A549 (cell line): Measurements from ENCODE around the gene FOXP1. TPM values are rescaled to one million over a fixed set of nuclear protein-coding genes. Genes with fewer than 3 reads are reported as not detected.

Experiments used
- ATAC-seq, 2 experiments: fragments of 200-7000 bp in 1 of 2; fragments of >200 bp in 1 of 2; cut with Nextera tagmentation in 1 of 2; cut with Tn5 transposase in 1 of 2; 3 replicates each; pipeline versions ENCODE4 v1.8.0 to v1.9.1; 2018 to 2020; ENCODE audit warnings: mild to moderate bottlenecking in 1 of 2, moderate library complexity in 1 of 2
- CTCF ChIA-PET: fragments of 300-600 bp; sonication (Branson Sonifier 250); formaldehyde crosslinking; extraction: SDS; loops from one replicate; lab custom pipeline; 2021; ENCODE audit warnings: antibody characterized with exemption, inconsistent platforms; lab: Yijun Ruan, JAX
- POLR2A ChIA-PET: fragments of 350-600 bp; formaldehyde crosslinking; extraction: SDS; loops from one replicate; lab custom pipeline; 2021; ENCODE audit warnings: antibody characterized with exemption, inconsistent platforms; lab: Yijun Ruan, JAX
- DNase-seq, 2 experiments: peaks; one replicate each; pipeline versions ENCODE4 v3.0.0 to v3.0.0-alpha.2; 2011 to 2016; ENCODE audit warnings: low read depth in 1 of 2, low spot score in 1 of 2
- FAIRE-seq: peaks from 2 replicates; lab custom pipeline; 2011; peaks lifted over from hg19 to GRCh38; lab: Jason Lieb, UNC
- H3K27ac ChIP-seq, 2 experiments: fragments of >200 bp; sonication (Bioruptor Twin); formaldehyde crosslinking; 3 replicates each; pipeline ENCODE4 v1.5.1; 2016 to 2017
- H3K4me1 ChIP-seq: fragments of >200 bp; sonication (Bioruptor Twin); formaldehyde crosslinking; 3 replicates; pipeline ENCODE4 v1.6.1; 2016
- H3K4me2 ChIP-seq: fragments of >200 bp; sonication (Bioruptor Twin); formaldehyde crosslinking; 3 replicates; pipeline ENCODE4 v1.6.1; 2016
- H3K4me3 ChIP-seq: fragments of >200 bp; sonication (Bioruptor Twin); formaldehyde crosslinking; 3 replicates; pipeline ENCODE4 v1.5.1; 2016
- H3K9me3 ChIP-seq: fragments of >200 bp; sonication (Bioruptor Twin); formaldehyde crosslinking; 3 replicates; pipeline ENCODE4 v1.6.1; 2016
- CBX2 ChIP-seq: fragments of 200-600 bp; sonication (generic); IDR thresholded peaks from 2 replicates; pipeline ENCODE4 v1.6.1; 2016; ENCODE audit warnings: low read depth, mild to moderate bottlenecking, borderline replicate concordance
- CEBPB ChIP-seq, 2 experiments: fragments of >200 bp in 1 of 2; sonication (Bioruptor Twin) in 1 of 2; formaldehyde crosslinking in 1 of 2; IDR thresholded peaks; 2 replicates each; pipeline ENCODE4 v1.6.1; 2012 to 2016
- CHD2 ChIP-seq: fragments of 150-350 bp; IDR thresholded peaks from 2 replicates; pipeline ENCODE4 v1.6.1; 2014; ENCODE audit warnings: low read length; ENCODE audit not compliant: partially characterized antibody
- EHMT2 ChIP-seq: fragments of 200-600 bp; sonication (generic); IDR thresholded peaks from 2 replicates; pipeline ENCODE4 v1.6.1; 2016; ENCODE audit warnings: antibody characterized with exemption, low read depth, mild to moderate bottlenecking, moderate library complexity
- EP300 ChIP-seq, 2 experiments: fragments of >200 bp; sonication (Bioruptor Twin); formaldehyde crosslinking; IDR thresholded peaks; 2 replicates in 1 of 2; 3 replicates in 1 of 2; pipeline ENCODE4 v1.6.1; 2016 to 2017
- FOSB ChIP-seq: fragments of 250-450 bp; sonication (Bioruptor Pico); IDR thresholded peaks from 2 replicates; pipeline ENCODE4 v1.5.0; 2020; ENCODE audit warnings: mild to moderate bottlenecking, moderate library complexity
- FOXS1 ChIP-seq: fragments of 250-450 bp; sonication (Bioruptor Pico); IDR thresholded peaks from 2 replicates; pipeline ENCODE4 v1.5.0; 2020; ENCODE audit warnings: mild to moderate bottlenecking, moderate library complexity
- HEYL ChIP-seq: fragments of 250-450 bp; sonication (Bioruptor Pico); IDR thresholded peaks from 2 replicates; pipeline ENCODE4 v1.8.0; 2021; ENCODE audit warnings: mild to moderate bottlenecking, moderate library complexity
- KDM1A ChIP-seq: fragments of 200-600 bp; sonication (generic); IDR thresholded peaks from 2 replicates; pipeline ENCODE4 v1.6.1; 2016; ENCODE audit warnings: low read depth, mild to moderate bottlenecking
- KDM5A ChIP-seq: fragments of 200-600 bp; sonication (generic); IDR thresholded peaks from 2 replicates; pipeline ENCODE4 v1.6.1; 2016; ENCODE audit warnings: antibody characterized with exemption, mild to moderate bottlenecking
- MAZ ChIP-seq: fragments of 150-350 bp; IDR thresholded peaks from 2 replicates; pipeline ENCODE4 v1.6.1; 2014; ENCODE audit warnings: antibody characterized with exemption, low read depth, low read length, borderline replicate concordance
- MYC ChIP-seq: IDR thresholded peaks from 2 replicates; pipeline ENCODE4 v1.6.1; 2012; ENCODE audit warnings: mild to moderate bottlenecking, inconsistent platforms, low read length, improper control_type of control experiment, borderline replicate concordance
- NFE2L2 ChIP-seq: fragments of 150-350 bp; conservative IDR thresholded peaks from 2 replicates; pipeline ENCODE4 v1.6.1; 2014; ENCODE audit warnings: low read length
- NPAS2 ChIP-seq: fragments of 250-450 bp; sonication (Bioruptor Pico); IDR thresholded peaks from 2 replicates; pipeline ENCODE4 v1.8.0; 2022; ENCODE audit warnings: mild to moderate bottlenecking, moderate library complexity, borderline replicate concordance
- POLR2A ChIP-seq: IDR thresholded peaks from 2 replicates; pipeline ENCODE4 v1.6.1; 2012; ENCODE audit warnings: mild to moderate bottlenecking, low read length
- POLR2AphosphoS2 ChIP-seq: conservative IDR thresholded peaks from 2 replicates; pipeline ENCODE4 v1.6.1; 2012; ENCODE audit warnings: low read length, improper control_type of control experiment, inconsistent platforms
- RCOR1 ChIP-seq: fragments of 150-350 bp; IDR thresholded peaks from 2 replicates; pipeline ENCODE4 v1.6.1; 2014; ENCODE audit warnings: antibody characterized with exemption, low read length, low read depth
- RFX5 ChIP-seq: fragments of 450-650 bp; IDR thresholded peaks from 2 replicates; pipeline ENCODE4 v1.7.1; 2014; ENCODE audit warnings: antibody characterized with exemption, mild to moderate bottlenecking, moderate library complexity
- SMC3 ChIP-seq: fragments of >200 bp; sonication (Bioruptor Twin); formaldehyde crosslinking; IDR thresholded peaks from 3 replicates; pipeline ENCODE4 v1.6.1; 2018; ENCODE audit warnings: inconsistent platforms
- SREBF2 ChIP-seq: fragments of 450-650 bp; IDR thresholded peaks from 2 replicates; pipeline ENCODE4 v1.6.1; 2014; ENCODE audit warnings: mild to moderate bottlenecking, moderate library complexity
- TFCP2L1 ChIP-seq: fragments of 250-450 bp; sonication (Bioruptor Pico); IDR thresholded peaks from 2 replicates; pipeline ENCODE4 v1.5.0; 2021; ENCODE audit warnings: mild to moderate bottlenecking
- TP53 ChIP-seq: fragments of 250-450 bp; sonication (Bioruptor Pico); IDR thresholded peaks from 2 replicates; pipeline ENCODE4 v1.5.0; 2021; ENCODE audit warnings: mild to moderate bottlenecking, moderate library complexity
- ZFP36 ChIP-seq: fragments of 450-650 bp; IDR thresholded peaks from 2 replicates; pipeline ENCODE4 v1.6.1; 2014; ENCODE audit warnings: borderline replicate concordance; ENCODE audit not compliant: partially characterized antibody
- ZNF302 ChIP-seq: fragments of 250-450 bp; sonication (Bioruptor Pico); IDR thresholded peaks from 2 replicates; pipeline ENCODE4 v1.9.0; 2021; ENCODE audit warnings: inconsistent platforms, mild to moderate bottlenecking, moderate library complexity
- WGBS: methylation state at CpG from one replicate; pipeline ENCODE4 v1.1.6; 2017; ENCODE audit errors: missing lambda C conversion rate; 5-methylcytosine and 5-hydroxymethylcytosine counted together
- polyA plus RNA-seq, 4 experiments: library from polyadenylated mRNA; depleted of rRNA in 3 of 4; stranded (reverse); fragments of >200 nt; fragmentation: RNase III in 1 of 4; extraction: RNeasy Plus Mini Kit Qiagen cat#74134 plus additional on column Dnase treatment in 1 of 4; gene quantifications; 2 replicates in 3 of 4; 3 replicates in 1 of 4; pipeline ENCODE4 v1.2.3, GENCODE V29; 2011 to 2017
- TF ChIP-seq, protein P1 (sequence below): fragments of >200 bp; sonication (Bioruptor Twin); formaldehyde crosslinking; IDR thresholded peaks from 3 replicates; pipeline ENCODE4 v1.6.1; 2016
- TF ChIP-seq, protein P2 (sequence below): fragments of 150-350 bp; IDR thresholded peaks from 2 replicates; pipeline ENCODE4 v1.6.1; 2014; ENCODE audit warnings: low read depth, mild to moderate bottlenecking, low read length
- TF ChIP-seq, protein P3 (sequence below): fragments of 250-450 bp; sonication (Bioruptor Pico); IDR thresholded peaks from 2 replicates; pipeline ENCODE4 v1.5.0; 2020; ENCODE audit warnings: low read depth, mild to moderate bottlenecking, moderate library complexity
- TF ChIP-seq, protein P4 (sequence below): IDR thresholded peaks from 2 replicates; pipeline ENCODE4 v1.6.1; 2012

Gene FOXP1
- polyA plus RNA-seq, 2 of the 4 experiments (the other 2 are of a cell fraction): 12.8 to 13.9 TPM

DNA sequence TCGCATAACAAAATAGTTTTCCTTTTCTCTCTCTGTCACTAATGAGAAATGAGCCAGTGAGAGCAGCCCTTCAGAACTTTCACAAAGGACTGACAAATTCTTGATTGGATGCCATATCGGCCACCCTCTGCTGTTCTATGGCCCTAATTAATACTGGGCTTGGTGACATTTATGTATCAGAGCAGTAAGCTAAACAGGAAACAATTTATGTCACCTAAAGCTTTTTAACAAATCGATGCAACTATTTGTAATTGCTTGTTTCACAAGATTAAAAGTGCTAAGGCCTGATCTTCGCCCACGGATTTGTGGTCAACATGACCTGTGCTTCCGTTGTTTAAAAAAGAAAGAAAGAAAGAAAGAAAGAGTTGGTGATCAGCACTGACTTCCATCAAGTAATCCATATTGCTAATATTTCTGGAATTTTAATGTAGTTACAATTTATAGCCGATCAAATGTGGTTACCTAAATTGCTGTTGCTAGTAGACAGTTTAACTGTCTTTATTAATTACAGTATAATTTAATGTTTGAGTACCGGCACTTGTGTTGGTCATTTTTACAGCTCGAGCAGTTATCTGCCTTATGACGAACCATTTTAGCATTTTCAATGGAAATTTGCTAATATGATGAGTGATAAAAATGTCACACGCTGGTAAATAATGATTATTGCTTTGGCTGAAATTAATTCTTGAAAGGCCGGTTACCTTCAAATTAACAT, 631.3 kb downstream of the FOXP1 start:
- no peak for DNase-seq
- 85% methylated on average over 12 of the region's 12 CpGs for WGBS
- ChIA-PET POLR2A (no interaction called here), CTCF (interaction anchor here (0.6 kb wide), 1 partner anchor 20 kb away, joined by 3 read pairs; no protein-coding TSS in a partner anchor)
- no peak for ATAC-seq
- H3K4me3 ChIP-seq: no peak overlapping the region
- FAIRE-seq: no peak
- TF ChIP-seq EHMT2 (no peak), KDM5A (no peak), NFE2L2 (no peak), ZFP36 (no peak), FOXS1 (no peak), MAZ (no peak), POLR2AphosphoS2 (no peak), RFX5 (no peak), POLR2A (no peak), ZNF302 (CRISPR knock-in tag) (no peak), NPAS2 (CRISPR knock-in tag) (no peak), TFCP2L1 (no peak), SREBF2 (no peak), RCOR1 (no peak), CHD2 (no peak)
- TF ChIP-seq, protein P1, sequence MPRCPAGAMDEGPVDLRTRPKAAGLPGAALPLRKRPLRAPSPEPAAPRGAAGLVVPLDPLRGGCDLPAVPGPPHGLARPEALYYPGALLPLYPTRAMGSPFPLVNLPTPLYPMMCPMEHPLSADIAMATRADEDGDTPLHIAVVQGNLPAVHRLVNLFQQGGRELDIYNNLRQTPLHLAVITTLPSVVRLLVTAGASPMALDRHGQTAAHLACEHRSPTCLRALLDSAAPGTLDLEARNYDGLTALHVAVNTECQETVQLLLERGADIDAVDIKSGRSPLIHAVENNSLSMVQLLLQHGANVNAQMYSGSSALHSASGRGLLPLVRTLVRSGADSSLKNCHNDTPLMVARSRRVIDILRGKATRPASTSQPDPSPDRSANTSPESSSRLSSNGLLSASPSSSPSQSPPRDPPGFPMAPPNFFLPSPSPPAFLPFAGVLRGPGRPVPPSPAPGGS: no peak
- no peak overlapping the region for H3K27ac ChIP-seq
- no peaks in the 10 kb centered on the region for H3K9me3 ChIP-seq
- no peak overlapping the region for H3K4me2 ChIP-seq
- H3K4me1 ChIP-seq: no peaks in the 10 kb centered on the region

GRCh38 chr3:70951316-70951715, 632.2 kb downstream of the FOXP1 start:
- H3K9me3 ChIP-seq: no peaks in the 10 kb centered on the region
- CTCF ChIA-PET: no interaction called here
- FAIRE-seq (no peak), DNase-seq (no peak), ATAC-seq (no peak)
- H3K4me2 ChIP-seq: no peak overlapping the region
- WGBS: 88% methylated on average over 5 of the region's 5 CpGs
- TF ChIP-seq, protein P2, sequence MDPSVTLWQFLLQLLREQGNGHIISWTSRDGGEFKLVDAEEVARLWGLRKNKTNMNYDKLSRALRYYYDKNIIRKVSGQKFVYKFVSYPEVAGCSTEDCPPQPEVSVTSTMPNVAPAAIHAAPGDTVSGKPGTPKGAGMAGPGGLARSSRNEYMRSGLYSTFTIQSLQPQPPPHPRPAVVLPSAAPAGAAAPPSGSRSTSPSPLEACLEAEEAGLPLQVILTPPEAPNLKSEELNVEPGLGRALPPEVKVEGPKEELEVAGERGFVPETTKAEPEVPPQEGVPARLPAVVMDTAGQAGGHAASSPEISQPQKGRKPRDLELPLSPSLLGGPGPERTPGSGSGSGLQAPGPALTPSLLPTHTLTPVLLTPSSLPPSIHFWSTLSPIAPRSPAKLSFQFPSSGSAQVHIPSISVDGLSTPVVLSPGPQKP: no peak
- TF ChIP-seq FOSB (CRISPR knock-in tag) (no peak), HEYL (CRISPR knock-in tag) (no peak)
- TF ChIP-seq, protein P1: no peak
- no peaks in the 10 kb centered on the region for H3K4me1 ChIP-seq
- no peak overlapping the region for H3K4me3 ChIP-seq
- POLR2A ChIA-PET: no interaction called here
- H3K27ac ChIP-seq: no peak overlapping the region

- no peak for DNase-seq
- ChIA-PET CTCF (interaction anchor here (0.8 kb wide), 1 partner anchor 16 kb away, joined by 3 read pairs; no protein-coding TSS in a partner anchor), POLR2A (interaction anchor here (0.6 kb wide), 1 partner anchor 35 kb away, joined by 3 read pairs; no protein-coding TSS in a partner anchor)
- Histone ChIP-seq H3K9me3 (no peaks in the 10 kb centered on the region), H3K4me3 (no peak overlapping the region), H3K27ac (no peak overlapping the region), H3K4me1 (no peaks in the 10 kb centered on the region), H3K4me2 (no peak overlapping the region)
- 90% methylated on average over 1 of the region's 1 CpG for WGBS
- ATAC-seq: no peak
- FAIRE-seq: no peak
- TF ChIP-seq CEBPB (IDR thresholded peaks at IDR 0.05) (no peak), KDM1A (no peak), RCOR1 (no peak), MYC (no peak), NFE2L2 (no peak), CBX2 (no peak), ZFP36 (no peak), SMC3 (no peak), TP53 (no peak), FOXS1 (no peak), EP300 (IDR thresholded peaks at IDR 0.05) (no peak)
- TF ChIP-seq, protein P3, sequence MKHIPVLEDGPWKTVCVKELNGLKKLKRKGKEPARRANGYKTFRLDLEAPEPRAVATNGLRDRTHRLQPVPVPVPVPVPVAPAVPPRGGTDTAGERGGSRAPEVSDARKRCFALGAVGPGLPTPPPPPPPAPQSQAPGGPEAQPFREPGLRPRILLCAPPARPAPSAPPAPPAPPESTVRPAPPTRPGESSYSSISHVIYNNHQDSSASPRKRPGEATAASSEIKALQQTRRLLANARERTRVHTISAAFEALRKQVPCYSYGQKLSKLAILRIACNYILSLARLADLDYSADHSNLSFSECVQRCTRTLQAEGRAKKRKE (CRISPR knock-in tag): no peak
- TF ChIP-seq, protein P4, sequence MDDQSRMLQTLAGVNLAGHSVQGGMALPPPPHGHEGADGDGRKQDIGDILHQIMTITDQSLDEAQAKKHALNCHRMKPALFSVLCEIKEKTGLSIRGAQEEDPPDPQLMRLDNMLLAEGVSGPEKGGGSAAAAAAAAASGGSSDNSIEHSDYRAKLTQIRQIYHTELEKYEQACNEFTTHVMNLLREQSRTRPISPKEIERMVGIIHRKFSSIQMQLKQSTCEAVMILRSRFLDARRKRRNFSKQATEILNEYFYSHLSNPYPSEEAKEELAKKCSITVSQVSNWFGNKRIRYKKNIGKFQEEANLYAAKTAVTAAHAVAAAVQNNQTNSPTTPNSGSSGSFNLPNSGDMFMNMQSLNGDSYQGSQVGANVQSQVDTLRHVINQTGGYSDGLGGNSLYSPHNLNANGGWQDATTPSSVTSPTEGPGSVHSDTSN: no peak
These were observed 635.9 kb downstream of the FOXP1 start for GRCh38 chr3:70947579-70947978.
